Trophoblast cell (in vitro differentiated cells and primary cell): ENCODE results near the gene NLRP1.

Source experiments
- DNase-seq, 2 donors: peaks; one replicate each; pipeline ENCODE4 v3.0.0-alpha.2; 2016
- H2AFZ ChIP-seq: 2 replicates; pipeline ENCODE4 v1.6.1; 2013; ENCODE audit warnings: low read length, moderate library complexity, mild to moderate bottlenecking; ENCODE audit not compliant: insufficient read depth, poor library complexity
- H2AK5ac ChIP-seq: 2 replicates; pipeline ENCODE4 v1.6.1; 2013; ENCODE audit warnings: mild to moderate bottlenecking, low read length
- H2BK120ac ChIP-seq: 2 replicates; pipeline ENCODE4 v1.6.1; 2013; ENCODE audit warnings: low read length, mild to moderate bottlenecking, moderate library complexity; ENCODE audit not compliant: insufficient read depth, poor library complexity
- H2BK12ac ChIP-seq: 2 replicates; pipeline ENCODE4 v1.6.1; 2013; ENCODE audit warnings: mild to moderate bottlenecking, low read length, moderate library complexity
- H2BK5ac ChIP-seq: 2 replicates; pipeline ENCODE4 v1.6.1; 2013; ENCODE audit warnings: low read length, low read depth, moderate library complexity, mild to moderate bottlenecking; ENCODE audit not compliant: poor library complexity
- H3K14ac ChIP-seq: 2 replicates; pipeline ENCODE4 v1.6.1; 2013; ENCODE audit warnings: mild to moderate bottlenecking, low read length
- H3K18ac ChIP-seq: 2 replicates; pipeline ENCODE4 v1.6.1; 2013; ENCODE audit warnings: mild to moderate bottlenecking, low read length
- H3K23ac ChIP-seq: 2 replicates; pipeline ENCODE4 v1.6.1; 2013; ENCODE audit warnings: low read length
- H3K27ac ChIP-seq: 2 replicates; pipeline ENCODE4 v1.5.1; 2013; ENCODE audit warnings: low read depth, mild to moderate bottlenecking, inconsistent platforms, low read length, moderate library complexity
- H3K27me3 ChIP-seq: 2 replicates; pipeline ENCODE4 v1.6.1; 2013; ENCODE audit warnings: inconsistent platforms, mild to moderate bottlenecking, low read length, moderate library complexity; ENCODE audit not compliant: insufficient read depth
- H3K36me3 ChIP-seq, 2 experiments: 1 replicate in 1 of 2; 2 replicates in 1 of 2; pipeline ENCODE4 v1.6.1; 2013; ENCODE audit warnings: low read length in 2 of 2, mild to moderate bottlenecking in 2 of 2, moderate library complexity in 1 of 2; ENCODE audit not compliant: insufficient read depth in 2 of 2, control insufficient read depth in 1 of 2
- H3K4ac ChIP-seq: 2 replicates; pipeline ENCODE4 v1.6.1; 2013; ENCODE audit warnings: low read depth, mild to moderate bottlenecking, low read length, moderate library complexity
- H3K4me1 ChIP-seq, 2 experiments: 1 replicate in 1 of 2; 2 replicates in 1 of 2; pipeline ENCODE4 v1.6.1; 2013; ENCODE audit warnings: low read length in 2 of 2, mild to moderate bottlenecking in 2 of 2, moderate library complexity in 1 of 2; ENCODE audit not compliant: insufficient read depth in 2 of 2, control insufficient read depth in 1 of 2
- H3K4me2 ChIP-seq: 2 replicates; pipeline ENCODE4 v1.6.1; 2013; ENCODE audit warnings: inconsistent platforms, mild to moderate bottlenecking, low read length, moderate library complexity
- H3K4me3 ChIP-seq: 2 replicates; pipeline ENCODE4 v1.5.1; 2013; ENCODE audit warnings: mild to moderate bottlenecking, low read depth, low read length, inconsistent platforms
- H3K79me1 ChIP-seq: one replicate; pipeline ENCODE4 v1.6.1; 2013; ENCODE audit warnings: low read length
- H3K79me2 ChIP-seq: 2 replicates; pipeline ENCODE4 v1.6.1; 2013; ENCODE audit warnings: low read length, mild to moderate bottlenecking; ENCODE audit not compliant: control insufficient read depth, insufficient read depth, poor library complexity
- H3K9ac ChIP-seq: 2 replicates; pipeline ENCODE4 v1.6.1; 2013; ENCODE audit warnings: mild to moderate bottlenecking, low read length
- H3K9me3 ChIP-seq: 2 replicates; pipeline ENCODE4 v1.6.1; 2013; ENCODE audit warnings: low read depth, mild to moderate bottlenecking, control low read depth, inconsistent platforms, low read length; ENCODE audit not compliant: insufficient read depth
- H4K12ac ChIP-seq: 2 replicates; pipeline ENCODE4 v1.6.1; 2013; ENCODE audit warnings: low read depth, mild to moderate bottlenecking, low read length, moderate library complexity
- H4K8ac ChIP-seq: 2 replicates; pipeline ENCODE4 v1.6.1; 2013; ENCODE audit warnings: low read depth, mild to moderate bottlenecking, low read length, moderate library complexity
- H4K91ac ChIP-seq: one replicate; pipeline ENCODE4 v1.6.1; 2013; ENCODE audit warnings: low read depth, mild to moderate bottlenecking, low read length, moderate library complexity
- WGBS: extraction: QIAGEN DNeasy Blood & Tissue Kit; methylation state at CpG from one replicate; pipeline ENCODE4 v1.1.7; 2013; ENCODE audit warnings: missing lambda C conversion rate; ENCODE audit not compliant: insufficient read length, insufficient coverage; ENCODE audit errors: extremely low coverage; 5-methylcytosine and 5-hydroxymethylcytosine counted together

NLRP1 gene

DNA sequence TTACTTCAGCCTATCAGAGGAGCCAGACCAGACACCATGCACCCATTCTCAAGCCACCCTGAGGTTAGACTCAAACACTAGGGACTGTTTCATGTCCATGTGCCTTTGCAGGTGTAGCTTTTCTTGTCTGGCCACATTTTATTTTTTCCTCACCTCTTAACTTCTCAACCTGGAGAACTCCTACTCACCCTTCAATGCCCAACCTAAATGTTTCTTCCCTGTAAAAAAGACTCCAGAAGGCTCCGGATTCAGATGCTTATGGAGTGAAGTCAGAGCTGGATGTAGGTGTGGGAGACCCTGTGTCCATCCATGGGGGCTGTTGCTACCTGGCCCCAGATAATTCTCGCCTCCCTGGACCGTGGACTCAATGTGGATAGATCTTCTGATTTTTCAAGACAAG, 44.0 kb upstream of the NLRP1 start:
- Histone ChIP-seq H2BK12ac (no peak overlapping the region), H3K4me1 (no peaks in the 10 kb centered on the region), H2BK120ac (no peak overlapping the region), H4K91ac (no peak overlapping the region), H3K9me3 (no peaks in the 10 kb centered on the region), H3K4me3 (no peak overlapping the region), H3K79me1 (no peaks in the 10 kb centered on the region), H3K79me2 (no peaks in the 10 kb centered on the region), H2AK5ac (no peak overlapping the region), H4K8ac (no peak overlapping the region), H4K12ac (no peak overlapping the region), H3K14ac (no peak overlapping the region), H2AFZ (no peak overlapping the region), H2BK5ac (no peak overlapping the region), H3K4ac (no peak overlapping the region), H3K27me3 (no peaks in the 10 kb centered on the region), H3K36me3 (no peaks in the 10 kb centered on the region), H3K27ac (no peak overlapping the region), H3K4me2 (no peak overlapping the region), H3K23ac (no peak overlapping the region), H3K18ac (no peak overlapping the region), H3K9ac (no peak overlapping the region)
- DNase-seq: no peak
- WGBS: no CpG with 5 or more reads among the region's 3 CpGs

DNA sequence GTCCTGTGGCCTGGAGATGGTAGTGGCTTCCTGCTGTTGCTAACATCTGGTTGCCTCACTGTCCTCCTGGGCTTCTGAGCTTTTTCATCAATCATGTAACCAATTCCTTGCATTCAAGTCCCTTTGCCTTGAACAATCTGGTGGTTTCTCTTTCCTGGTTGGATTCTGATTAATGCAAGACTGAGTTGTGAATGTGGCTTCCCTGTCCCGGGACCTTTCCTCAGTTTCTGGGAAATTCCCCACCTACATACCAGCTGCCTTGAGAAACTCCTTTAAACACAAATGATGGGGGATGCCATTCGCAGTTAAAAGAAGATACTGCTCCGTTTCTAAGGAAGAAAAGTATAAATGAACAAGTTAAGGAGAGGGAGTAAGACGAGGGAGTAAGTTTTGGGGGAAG, 39.9 kb upstream of the NLRP1 start:
- Histone ChIP-seq H3K4ac (no peak overlapping the region), H3K79me1 (no peaks in the 10 kb centered on the region), H3K27me3 (no peaks in the 10 kb centered on the region), H2BK5ac (no peak overlapping the region), H4K91ac (no peak overlapping the region), H4K8ac (no peak overlapping the region), H3K27ac (no peak overlapping the region), H2BK120ac (no peak overlapping the region), H3K9ac (no peak overlapping the region), H2BK12ac (no peak overlapping the region), H3K4me3 (no peak overlapping the region), H3K4me2 (no peak overlapping the region), H3K18ac (no peak overlapping the region), H3K9me3 (peaks cover 2% of the 10 kb centered on the region), H3K23ac (no peak overlapping the region), H3K79me2 (no peaks in the 10 kb centered on the region), H3K4me1 (no peaks in the 10 kb centered on the region), H2AK5ac (no peak overlapping the region), H2AFZ (no peak overlapping the region), H3K36me3 (no peaks in the 10 kb centered on the region), H3K14ac (no peak overlapping the region), H4K12ac (no peak overlapping the region)
- DNase-seq: no peak
- no CpG with 5 or more reads among the region's 4 CpGs for WGBS

- no peak overlapping the region for H3K9ac ChIP-seq
- H3K4me3 ChIP-seq: no peak overlapping the region
- no peak overlapping the region for H4K12ac ChIP-seq
- no peaks in the 10 kb centered on the region for H3K79me1 ChIP-seq
- no peak overlapping the region for H3K27ac ChIP-seq
- H3K18ac ChIP-seq: no peak overlapping the region
- H3K36me3 ChIP-seq: no peaks in the 10 kb centered on the region
- no peaks in the 10 kb centered on the region for H3K27me3 ChIP-seq
- H3K79me2 ChIP-seq: no peaks in the 10 kb centered on the region
- H3K14ac ChIP-seq: no peak overlapping the region
- no peak overlapping the region for H4K91ac ChIP-seq
- H3K4me2 ChIP-seq: no peak overlapping the region
- no peak overlapping the region for H2BK120ac ChIP-seq
- H3K23ac ChIP-seq: no peak overlapping the region
- H2AK5ac ChIP-seq: no peak overlapping the region
- no peak overlapping the region for H2BK5ac ChIP-seq
- WGBS: no CpG with 5 or more reads among the region's 2 CpGs
- DNase-seq: no peak
- H3K9me3 ChIP-seq: peaks cover 2% of the 10 kb centered on the region
- H3K4me1 ChIP-seq: no peaks in the 10 kb centered on the region
- H3K4ac ChIP-seq: no peak overlapping the region
- no peak overlapping the region for H4K8ac ChIP-seq
- no peak overlapping the region for H2AFZ ChIP-seq
- no peak overlapping the region for H2BK12ac ChIP-seq
Measured at GRCh38 chr17:5621729-5622128, 37.4 kb upstream of the NLRP1 start.

DNA sequence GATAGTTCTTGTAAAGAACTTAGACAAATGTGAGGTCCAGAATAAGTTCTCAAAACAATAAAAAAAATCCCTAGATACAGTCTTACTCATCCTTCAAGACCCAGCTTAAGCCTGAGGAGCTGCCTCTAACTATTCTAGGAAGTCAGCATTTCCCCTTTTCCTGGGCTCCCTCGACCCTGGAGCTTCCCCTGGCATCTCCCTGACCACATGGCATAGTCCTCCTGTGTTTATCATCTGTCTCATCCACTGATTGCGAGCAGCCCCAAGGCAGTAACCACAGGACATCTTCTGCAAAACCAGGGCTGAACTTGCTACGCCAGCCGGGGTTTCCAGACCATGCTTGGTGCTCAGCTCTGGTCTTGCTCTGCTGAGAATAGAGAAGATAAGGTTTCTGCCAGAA, 36.7 kb upstream of the NLRP1 start:
- no peak overlapping the region for H3K9ac ChIP-seq
- H3K4ac ChIP-seq: no peak overlapping the region
- H2AFZ ChIP-seq: no peak overlapping the region
- no peak overlapping the region for H3K4me2 ChIP-seq
- H3K9me3 ChIP-seq: peaks cover 2% of the 10 kb centered on the region
- no peak overlapping the region for H4K91ac ChIP-seq
- H2BK120ac ChIP-seq: no peak overlapping the region
- H3K79me1 ChIP-seq: no peaks in the 10 kb centered on the region
- H3K18ac ChIP-seq: no peak overlapping the region
- no peak overlapping the region for H2BK12ac ChIP-seq
- H2BK5ac ChIP-seq: no peak overlapping the region
- H4K12ac ChIP-seq: no peak overlapping the region
- H3K79me2 ChIP-seq: no peaks in the 10 kb centered on the region
- H3K4me1 ChIP-seq: no peaks in the 10 kb centered on the region
- no peak overlapping the region for H2AK5ac ChIP-seq
- no peak for DNase-seq
- no peaks in the 10 kb centered on the region for H3K36me3 ChIP-seq
- WGBS: no CpG with 5 or more reads among the region's 4 CpGs
- no peak overlapping the region for H3K23ac ChIP-seq
- H4K8ac ChIP-seq: no peak overlapping the region
- no peak overlapping the region for H3K4me3 ChIP-seq
- H3K14ac ChIP-seq: no peak overlapping the region
- no peaks in the 10 kb centered on the region for H3K27me3 ChIP-seq
- no peak overlapping the region for H3K27ac ChIP-seq
